ENCODE results near the gene NRBP1. TPM values are rescaled to one million over a fixed set of nuclear protein-coding genes. Genes with fewer than 3 reads are reported as not detected.

NRBP1 gene
- total RNA-seq, result 108 TPM

GRCh38 chr2:27428213-27428977, at the start of gene NRBP1:
TSS of gene NRBP1 (plus strand) at chr2:27428631. CDS start at chr2:27433274, 4,643 bp downstream.

GRCh38 chr2:27380626-27381545, 47.5 kb upstream of the NRBP1 start, which contains the start of gene ZNF513:
TSS of gene ZNF513 (minus strand) at chr2:27380734. CDS start at chr2:27380526, 208 bp downstream.

GRCh38 chr2:27409321-27410073, 18.9 kb upstream of the NRBP1 start, which contains the start of gene PPM1G:
TSS of gene PPM1G (minus strand) at chr2:27409591. CDS start at chr2:27409422, 169 bp downstream.

GRCh38 chr2:27441958-27442919, 13.8 kb downstream of the NRBP1 start, which contains the start of gene KRTCAP3:
TSS of gene KRTCAP3 (plus strand) at chr2:27442381. CDS start at chr2:27442413, 32 bp downstream.

GRCh38 chr2:27489498-27490397, 61.3 kb downstream of the NRBP1 start, which contains the start of gene IFT172:
TSS of gene IFT172 (minus strand) at chr2:27489743. CDS start at chr2:27489653, 90 bp downstream.

Other genes with a start within 250 kb of the NRBP1 start
- 102 TPM for gene ATRAID, start 216.6 kb upstream of the NRBP1 start, total RNA-seq
- 40.4 TPM for gene SLC5A6, start 216.4 kb upstream of the NRBP1 start, total RNA-seq
- 34.4 TPM for gene CAD, start 211.3 kb upstream of the NRBP1 start, total RNA-seq
- 0.27 TPM for gene SLC30A3, start 165.6 kb upstream of the NRBP1 start, total RNA-seq
- not detected for gene DNAJC5G, start 153.2 kb upstream of the NRBP1 start, total RNA-seq
- gene TRIM54, start 146.2 kb upstream of the NRBP1 start, total RNA-seq, result 4.7 TPM
- 4.7 TPM for gene UCN, start 120.2 kb upstream of the NRBP1 start, total RNA-seq
- 62.5 TPM for gene MPV17, start 105.5 kb upstream of the NRBP1 start, total RNA-seq
- 46.5 TPM for gene GTF3C2, start 71.9 kb upstream of the NRBP1 start, total RNA-seq
- 30.0 TPM for gene EIF2B4, start 58.3 kb upstream of the NRBP1 start, total RNA-seq
- 72.6 TPM for gene SNX17, start 58.0 kb upstream of the NRBP1 start, total RNA-seq
- gene ZNF513, start 47.9 kb upstream of the NRBP1 start, total RNA-seq, result 11.6 TPM
- 54.4 TPM for gene PPM1G, start 19.0 kb upstream of the NRBP1 start, total RNA-seq
- not detected for gene KRTCAP3, start 13.8 kb downstream of the NRBP1 start, total RNA-seq
- 57.2 TPM for gene IFT172, start 61.1 kb downstream of the NRBP1 start, total RNA-seq
- gene FNDC4, start 66.6 kb downstream of the NRBP1 start, total RNA-seq, result 13.7 TPM
- gene GCKR, start 68.2 kb downstream of the NRBP1 start, total RNA-seq, result not detected
- 95.4 TPM for gene ZNF512, start 154.4 kb downstream of the NRBP1 start, total RNA-seq
- gene CCDC121, start 200.4 kb downstream of the NRBP1 start, total RNA-seq, result 12.6 TPM
- gene GPN1, start 200.4 kb downstream of the NRBP1 start, total RNA-seq, result 37.1 TPM
- 42.6 TPM for gene SUPT7L, start 235.0 kb downstream of the NRBP1 start, total RNA-seq
- 38.5 TPM for gene SLC4A1AP, start 235.3 kb downstream of the NRBP1 start, total RNA-seq

All from camera-type eye (tissue), 1 donor.